ENCODE results near the gene STRA6. TPM values are rescaled to one million over a fixed set of nuclear protein-coding genes. Genes with fewer than 3 reads are reported as not detected.

Gene STRA6
- total RNA-seq, 2 donors from 2014 or later, result 0.77 to 1.8 TPM

- no peak for DNase-seq (ENCODE audit: low spot score)
- no peak overlapping the region for H3K4me3 ChIP-seq
- no peak overlapping the region for H3K27ac ChIP-seq
- intact Hi-C loops (cut with DNase I), result no loop called here
- no peaks in the 10 kb centered on the region for H3K9me3 ChIP-seq
- H3K27me3 ChIP-seq (replicated peaks; ENCODE audit: insufficient read depth), result peaks cover 3% of the 10 kb centered on the region
- H3K4me1 ChIP-seq (replicated peaks), result no peaks in the 10 kb centered on the region
- no peaks in the 10 kb centered on the region for H3K36me3 ChIP-seq
- WGBS, result 92% methylated on average over 9 of the region's 9 CpGs
- TF ChIP-seq POLR2A (IDR thresholded peaks at IDR 0.05) (no peak), POLR2AphosphoS5 (IDR thresholded peaks at IDR 0.05) (no peak), CTCF (IDR thresholded peaks at IDR 0.05) (no peak)
Observed at GRCh38 chr15:74212494-74212893, 9.9 kb upstream of the STRA6 start.

- DNase-seq (ENCODE audit: low spot score), result no peak
- Histone ChIP-seq H3K27ac (no peak overlapping the region), H3K36me3 (no peaks in the 10 kb centered on the region), H3K27me3 (replicated peaks; ENCODE audit: insufficient read depth) (no peaks in the 10 kb centered on the region), H3K4me1 (replicated peaks) (no peaks in the 10 kb centered on the region), H3K4me3 (no peak overlapping the region), H3K9me3 (no peaks in the 10 kb centered on the region)
- WGBS, result 100% methylated on average over 1 of the region's 1 CpG
- TF ChIP-seq POLR2AphosphoS5 (IDR thresholded peaks at IDR 0.05) (no peak), POLR2A (IDR thresholded peaks at IDR 0.05) (no peak), CTCF (IDR thresholded peaks at IDR 0.05) (no peak)
- intact Hi-C loops (cut with DNase I), result no loop called here
Observed at GRCh38 chr15:74211656-74212055, 9.1 kb upstream of the STRA6 start.

- H3K36me3 ChIP-seq, result no peaks in the 10 kb centered on the region
- no peaks in the 10 kb centered on the region for H3K4me1 ChIP-seq (replicated peaks)
- peaks cover 2% of the 10 kb centered on the region for H3K27me3 ChIP-seq (replicated peaks; ENCODE audit: insufficient read depth)
- TF ChIP-seq POLR2A (IDR thresholded peaks at IDR 0.05) (no peak), POLR2AphosphoS5 (IDR thresholded peaks at IDR 0.05) (no peak), CTCF (IDR thresholded peaks at IDR 0.05) (no peak)
- H3K4me3 ChIP-seq, result no peak overlapping the region
- DNase-seq (ENCODE audit: low spot score), result no peak
- H3K9me3 ChIP-seq, result no peaks in the 10 kb centered on the region
- intact Hi-C loops (cut with DNase I), result no loop called here
- no peak overlapping the region for H3K27ac ChIP-seq
Observed at GRCh38 chr15:74210729-74211128, 8.1 kb upstream of the STRA6 start.

- Histone ChIP-seq H3K4me1 (replicated peaks) (no peaks in the 10 kb centered on the region), H3K27me3 (replicated peaks; ENCODE audit: insufficient read depth) (peaks cover 2% of the 10 kb centered on the region), H3K36me3 (no peaks in the 10 kb centered on the region), H3K9me3 (no peaks in the 10 kb centered on the region), H3K27ac (no peak overlapping the region), H3K4me3 (no peak overlapping the region)
- no peak for DNase-seq (ENCODE audit: low spot score)
- intact Hi-C loops (cut with DNase I), result no loop called here
- TF ChIP-seq CTCF (IDR thresholded peaks at IDR 0.05), result no peak
- no peak for TF ChIP-seq POLR2A (IDR thresholded peaks at IDR 0.05)
- no peak for TF ChIP-seq POLR2AphosphoS5 (IDR thresholded peaks at IDR 0.05)
- 39% methylated on average over 4 of the region's 4 CpGs for WGBS
Observed at GRCh38 chr15:74209997-74210671, 7.5 kb upstream of the STRA6 start.

- intact Hi-C loops (cut with DNase I), result no loop called here
- H3K36me3 ChIP-seq, result no peaks in the 10 kb centered on the region
- no peak for TF ChIP-seq CTCF (IDR thresholded peaks at IDR 0.05)
- TF ChIP-seq POLR2AphosphoS5 (IDR thresholded peaks at IDR 0.05), result no peak
- 86% methylated on average over 5 of the region's 5 CpGs for WGBS
- no peaks in the 10 kb centered on the region for H3K9me3 ChIP-seq
- H3K27ac ChIP-seq, result no peak overlapping the region
- peaks cover 2% of the 10 kb centered on the region for H3K27me3 ChIP-seq (replicated peaks; ENCODE audit: insufficient read depth)
- no peak overlapping the region for H3K4me3 ChIP-seq
- H3K4me1 ChIP-seq (replicated peaks), result no peaks in the 10 kb centered on the region
- no peak for DNase-seq (ENCODE audit: low spot score)
Observed at GRCh38 chr15:74209560-74209958, 7.0 kb upstream of the STRA6 start.

All from prostate gland (tissue), 2 donors.